Measurements from ENCODE around the gene DHODH.
"Not testable (repeated sequence)": the region's sequence is repeated elsewhere in the genome, so short reads cannot be mapped to it uniquely, and the experiment has no call there.

The DHODH gene

DNA sequence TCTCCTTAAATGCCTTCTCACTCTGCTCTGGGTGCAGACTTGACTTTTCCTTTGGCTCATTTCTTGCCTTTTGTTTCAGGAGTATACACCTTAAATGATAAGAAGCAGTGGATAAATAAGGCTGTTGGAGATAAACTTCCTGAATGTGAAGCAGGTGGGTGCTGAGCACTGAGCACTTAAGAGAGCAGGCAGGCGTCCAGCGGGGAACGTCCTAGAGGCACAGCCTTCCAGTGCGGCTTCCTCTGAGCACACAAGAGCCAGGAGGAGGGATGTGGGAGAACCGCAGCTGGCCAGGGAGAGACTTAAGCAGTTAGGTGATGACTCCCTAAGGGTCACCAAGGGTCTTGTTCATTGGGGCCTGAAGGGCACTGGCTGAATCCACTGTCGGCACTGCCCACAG is 48.8 kb downstream of the DHODH start:
- WGBS, 2 donors (ENCODE audit: extremely low coverage in 2 of 2, insufficient read length in 2 of 2, insufficient replicate concordance in 1 of 2) = no CpG with 5 or more reads among the region's 6 CpGs

DNA sequence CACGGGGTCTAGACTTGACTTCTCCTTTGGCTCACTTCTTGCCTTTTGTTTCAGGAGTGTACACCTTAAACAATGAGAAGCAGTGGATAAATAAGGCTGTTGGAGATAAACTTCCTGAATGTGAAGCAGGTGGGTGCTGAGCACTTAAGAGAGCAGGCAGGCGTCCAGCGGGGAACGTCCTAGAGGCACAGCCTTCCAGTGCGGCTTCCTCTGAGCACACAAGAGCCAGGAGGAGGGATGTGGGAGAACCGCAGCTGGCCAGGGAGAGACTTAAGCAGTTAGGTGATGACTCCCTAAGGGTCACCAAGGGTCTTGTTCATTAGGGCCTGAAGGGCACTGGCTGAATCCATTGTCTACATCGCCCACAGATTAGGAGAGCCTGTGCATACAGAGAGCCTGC is 50.5 kb downstream of the DHODH start:
- not testable (repeated sequence) for H3K18ac ChIP-seq (ENCODE audit: low read length); H2AK5ac ChIP-seq (ENCODE audit: low read depth, low read length); H3K4me1 ChIP-seq (ENCODE audit: control insufficient read depth in 2 of 2, insufficient read depth in 1 of 2, low read depth in 1 of 2, low read length in 2 of 2); H3K23ac ChIP-seq (ENCODE audit: low read depth, low read length, poor library complexity); H4K8ac ChIP-seq (ENCODE audit: low read depth, low read length); H3K9ac ChIP-seq (ENCODE audit: low read depth, low read length, poor library complexity); H3K4ac ChIP-seq (ENCODE audit: low read length); H4K91ac ChIP-seq (ENCODE audit: low read depth, low read length, poor library complexity); H2BK5ac ChIP-seq (ENCODE audit: low read length); H3K79me1 ChIP-seq (ENCODE audit: low read depth, low read length); H2BK15ac ChIP-seq (ENCODE audit: low read length); H3K27ac ChIP-seq (replicated peaks; ENCODE audit: low read length); H2BK120ac ChIP-seq (ENCODE audit: low read depth, low read length); DNase-seq (ENCODE audit: low spot score); H3K9me3 ChIP-seq (replicated peaks in 1 of 2; ENCODE audit: control insufficient read depth in 2 of 2, insufficient read depth in 1 of 2, low read depth in 1 of 2, low read length in 2 of 2); H2AFZ ChIP-seq (ENCODE audit: low read length); H3K27me3 ChIP-seq (ENCODE audit: control insufficient read depth in 3 of 3, insufficient read depth in 3 of 3, low read depth in 1 of 3, low read length in 3 of 3); H3K36me3 ChIP-seq (replicated peaks in 1 of 2; ENCODE audit: control insufficient read depth in 2 of 2, insufficient read depth in 2 of 2, low read length in 2 of 2); H3K4me2 ChIP-seq (ENCODE audit: insufficient read depth, low read length, poor library complexity, severe bottlenecking); H2BK12ac ChIP-seq (ENCODE audit: low read length); H3K14ac ChIP-seq (ENCODE audit: low read length); H3K4me3 ChIP-seq (ENCODE audit: low read length in 2 of 2)
- WGBS, 2 donors (ENCODE audit: extremely low coverage in 2 of 2, insufficient read length in 2 of 2, insufficient replicate concordance in 1 of 2) = no CpG with 5 or more reads among the region's 7 CpGs

More for the DNA sequence above, 48.8 kb downstream of the DHODH start:
- not testable (repeated sequence) for H3K9me3 ChIP-seq (replicated peaks in 1 of 2; ENCODE audit: control insufficient read depth in 2 of 2, insufficient read depth in 1 of 2, low read depth in 1 of 2, low read length in 2 of 2); H3K79me1 ChIP-seq (ENCODE audit: low read depth, low read length); H3K27ac ChIP-seq (replicated peaks; ENCODE audit: low read length); H4K8ac ChIP-seq (ENCODE audit: low read depth, low read length); H3K18ac ChIP-seq (ENCODE audit: low read length); H3K23ac ChIP-seq (ENCODE audit: low read depth, low read length, poor library complexity); H4K91ac ChIP-seq (ENCODE audit: low read depth, low read length, poor library complexity); H3K4ac ChIP-seq (ENCODE audit: low read length); H3K36me3 ChIP-seq (replicated peaks in 1 of 2; ENCODE audit: control insufficient read depth in 2 of 2, insufficient read depth in 2 of 2, low read length in 2 of 2); H3K27me3 ChIP-seq (ENCODE audit: control insufficient read depth in 3 of 3, insufficient read depth in 3 of 3, low read depth in 1 of 3, low read length in 3 of 3); H2BK120ac ChIP-seq (ENCODE audit: low read depth, low read length); H2BK15ac ChIP-seq (ENCODE audit: low read length); H3K4me2 ChIP-seq (ENCODE audit: insufficient read depth, low read length, poor library complexity, severe bottlenecking); H3K4me1 ChIP-seq (ENCODE audit: control insufficient read depth in 2 of 2, insufficient read depth in 1 of 2, low read depth in 1 of 2, low read length in 2 of 2); H3K4me3 ChIP-seq (ENCODE audit: low read length in 2 of 2); H2BK12ac ChIP-seq (ENCODE audit: low read length); H2BK5ac ChIP-seq (ENCODE audit: low read length); H2AFZ ChIP-seq (ENCODE audit: low read length); H2AK5ac ChIP-seq (ENCODE audit: low read depth, low read length); H3K9ac ChIP-seq (ENCODE audit: low read depth, low read length, poor library complexity); DNase-seq (ENCODE audit: low spot score); H3K14ac ChIP-seq (ENCODE audit: low read length)

DNA sequence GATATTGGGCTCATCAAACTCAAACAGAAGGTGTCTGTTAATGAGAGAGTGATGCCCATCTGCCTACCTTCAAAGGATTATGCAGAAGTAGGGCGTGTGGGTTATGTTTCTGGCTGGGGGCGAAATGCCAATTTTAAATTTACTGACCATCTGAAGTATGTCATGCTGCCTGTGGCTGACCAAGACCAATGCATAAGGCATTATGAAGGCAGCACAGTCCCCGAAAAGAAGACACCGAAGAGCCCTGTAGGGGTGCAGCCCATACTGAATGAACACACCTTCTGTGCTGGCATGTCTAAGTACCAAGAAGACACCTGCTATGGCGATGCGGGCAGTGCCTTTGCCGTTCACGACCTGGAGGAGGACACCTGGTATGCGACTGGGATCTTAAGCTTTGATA is 51.9 kb downstream of the DHODH start:
- no peak overlapping the region for H2BK5ac ChIP-seq (ENCODE audit: low read length)
- peaks cover 0 to 5% of the 10 kb centered on the region in 2 donors for H3K9me3 ChIP-seq (replicated peaks in 1 of 2; ENCODE audit: control insufficient read depth in 2 of 2, insufficient read depth in 1 of 2, low read depth in 1 of 2, low read length in 2 of 2)
- no peak overlapping the region for H2AFZ ChIP-seq (ENCODE audit: low read length)
- H3K27me3 ChIP-seq (ENCODE audit: control insufficient read depth in 3 of 3, insufficient read depth in 3 of 3, low read depth in 1 of 3, low read length in 3 of 3) = no peaks in the 10 kb centered on the region
- no peak overlapping the region for H4K91ac ChIP-seq (ENCODE audit: low read depth, low read length, poor library complexity)
- H3K9ac ChIP-seq (ENCODE audit: low read depth, low read length, poor library complexity) = no peak overlapping the region
- H2AK5ac ChIP-seq (ENCODE audit: low read depth, low read length) = no peak overlapping the region
- H3K79me1 ChIP-seq (ENCODE audit: low read depth, low read length) = no peaks in the 10 kb centered on the region
- no peaks in the 10 kb centered on the region for H3K36me3 ChIP-seq (replicated peaks in 1 of 2; ENCODE audit: control insufficient read depth in 2 of 2, insufficient read depth in 2 of 2, low read length in 2 of 2)
- H3K4ac ChIP-seq (ENCODE audit: low read length) = no peak overlapping the region
- H2BK12ac ChIP-seq (ENCODE audit: low read length) = no peak overlapping the region
- no peak overlapping the region for H2BK15ac ChIP-seq (ENCODE audit: low read length)
- H3K4me1 ChIP-seq (ENCODE audit: control insufficient read depth in 2 of 2, insufficient read depth in 1 of 2, low read depth in 1 of 2, low read length in 2 of 2) = no peaks in the 10 kb centered on the region
- no peak overlapping the region for H4K8ac ChIP-seq (ENCODE audit: low read depth, low read length)
- no peak overlapping the region for H3K14ac ChIP-seq (ENCODE audit: low read length)
- no peak overlapping the region for H3K23ac ChIP-seq (ENCODE audit: low read depth, low read length, poor library complexity)
- no peak for DNase-seq (ENCODE audit: low spot score)
- no peak overlapping the region for H3K4me3 ChIP-seq (ENCODE audit: low read length in 2 of 2)
- H2BK120ac ChIP-seq (ENCODE audit: low read depth, low read length) = no peak overlapping the region
- WGBS, 2 donors (ENCODE audit: extremely low coverage in 2 of 2, insufficient read length in 2 of 2, insufficient replicate concordance in 1 of 2) = no CpG with 5 or more reads among the region's 9 CpGs
- no peak overlapping the region for H3K18ac ChIP-seq (ENCODE audit: low read length)
- no peak overlapping the region for H3K4me2 ChIP-seq (ENCODE audit: insufficient read depth, low read length, poor library complexity, severe bottlenecking)
- no peak overlapping the region for H3K27ac ChIP-seq (replicated peaks; ENCODE audit: low read length)

DNA sequence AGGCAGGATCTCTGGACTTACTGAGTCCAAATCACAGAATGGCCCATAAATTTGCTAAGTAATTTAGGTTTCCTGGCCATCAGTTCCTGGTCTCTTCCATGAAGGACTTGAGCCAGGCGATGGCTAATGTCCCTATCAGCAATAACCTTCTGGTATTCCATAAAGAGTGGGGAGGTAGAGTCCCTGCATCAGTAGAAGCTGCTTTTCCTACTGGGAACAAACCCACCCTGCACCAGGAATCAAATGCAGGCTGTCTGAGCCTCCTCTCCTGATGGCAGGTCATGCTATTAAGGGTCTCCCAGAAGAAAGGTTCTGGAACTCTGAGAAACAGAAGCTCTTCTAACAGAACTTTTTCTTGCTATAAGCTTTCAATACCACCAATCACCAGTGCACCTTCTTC is 53.0 kb downstream of the DHODH start:
- Histone ChIP-seq H2BK15ac (ENCODE audit: low read length) (no peak overlapping the region), H3K18ac (ENCODE audit: low read length) (no peak overlapping the region), H2BK5ac (ENCODE audit: low read length) (no peak overlapping the region), H2AFZ (ENCODE audit: low read length) (no peak overlapping the region), H4K91ac (ENCODE audit: low read depth, low read length, poor library complexity) (no peak overlapping the region), H3K4me2 (ENCODE audit: insufficient read depth, low read length, poor library complexity, severe bottlenecking) (no peak overlapping the region), H3K14ac (ENCODE audit: low read length) (no peak overlapping the region), H2BK12ac (ENCODE audit: low read length) (no peak overlapping the region), H3K4me3 (ENCODE audit: low read length in 2 of 2) (no peak overlapping the region), H3K4ac (ENCODE audit: low read length) (no peak overlapping the region), H3K4me1 (ENCODE audit: control insufficient read depth in 2 of 2, insufficient read depth in 1 of 2, low read depth in 1 of 2, low read length in 2 of 2) (no peaks in the 10 kb centered on the region), H2AK5ac (ENCODE audit: low read depth, low read length) (no peak overlapping the region), H3K36me3 (replicated peaks in 1 of 2; ENCODE audit: control insufficient read depth in 2 of 2, insufficient read depth in 2 of 2, low read length in 2 of 2) (no peaks in the 10 kb centered on the region), H3K9ac (ENCODE audit: low read depth, low read length, poor library complexity) (no peak overlapping the region), H3K27me3 (ENCODE audit: control insufficient read depth in 3 of 3, insufficient read depth in 3 of 3, low read depth in 1 of 3, low read length in 3 of 3) (no peaks in the 10 kb centered on the region), H3K9me3 (replicated peaks in 1 of 2; ENCODE audit: control insufficient read depth in 2 of 2, insufficient read depth in 1 of 2, low read depth in 1 of 2, low read length in 2 of 2) (peaks cover 0 to 5% of the 10 kb centered on the region in 2 donors), H3K23ac (ENCODE audit: low read depth, low read length, poor library complexity) (no peak overlapping the region), H4K8ac (ENCODE audit: low read depth, low read length) (no peak overlapping the region), H3K27ac (replicated peaks; ENCODE audit: low read length) (no peak overlapping the region), H3K79me1 (ENCODE audit: low read depth, low read length) (no peaks in the 10 kb centered on the region), H2BK120ac (ENCODE audit: low read depth, low read length) (no peak overlapping the region)
- no CpG with 5 or more reads among the region's 1 CpG for WGBS, 2 donors (ENCODE audit: extremely low coverage in 2 of 2, insufficient read length in 2 of 2, insufficient replicate concordance in 1 of 2)
- no peak for DNase-seq (ENCODE audit: low spot score)
